Activated naive CD4-positive, alpha-beta T cell treated with anti-CD3 and anti-CD28 coated beads, Interleukin-2, amount 10 ng/mL, durations not matched to agents 7 days and 5 days (primary cell): ENCODE results near the gene SHISA5.
A peak's percentile ranks its signal among the peaks of the same experiment; 100 is the strongest.
"Not testable (repeated sequence)": the region's sequence is repeated elsewhere in the genome, so short reads cannot be mapped to it uniquely, and the experiment has no call there.

ENCODE experiments used
- CTCF ChIA-PET: fragments of 350-600 bp; sonication (Branson Sonifier 250); formaldehyde crosslinking; loops from one replicate; lab custom pipeline; 2021; ENCODE audit warnings: antibody characterized with exemption; lab: Charles Lee
- DNase-seq: peaks from one replicate; pipeline ENCODE4 v3.0.0-alpha.2; 2020
- H3K27ac Mint-ChIP-seq: one replicate; pipeline ENCODE4 v1.8.0; 2021; ENCODE audit warnings: mild to moderate bottlenecking, moderate library complexity, mixed read lengths
- H3K27me3 Mint-ChIP-seq: one replicate; pipeline ENCODE4 v1.8.0; 2021; ENCODE audit warnings: mild to moderate bottlenecking, mixed read lengths
- H3K36me3 Mint-ChIP-seq: one replicate; pipeline ENCODE4 v1.8.0; 2021; ENCODE audit warnings: mixed read lengths
- H3K4me1 Mint-ChIP-seq: one replicate; pipeline ENCODE4 v1.8.0; 2021; ENCODE audit warnings: mixed read lengths
- H3K4me3 Mint-ChIP-seq: one replicate; pipeline ENCODE4 v1.8.0; 2021; ENCODE audit warnings: mild to moderate bottlenecking, moderate library complexity, mixed read lengths
- H3K9me3 Mint-ChIP-seq: one replicate; pipeline ENCODE4 v1.8.0; 2021; ENCODE audit warnings: mixed read lengths

SHISA5 gene

GRCh38 chr3:48511551-48511950 lies 7.6 kb upstream of the SHISA5 start:
- peaks cover 33% of the 10 kb centered on the region for H3K27me3 Mint-ChIP-seq
- H3K4me3 Mint-ChIP-seq, result no peak overlapping the region
- H3K4me1 Mint-ChIP-seq, result peaks cover 68% of the 10 kb centered on the region
- CTCF ChIA-PET, result interaction anchor here (0.6 to 9.0 kb wide), 4 partner anchors 18 to 75 kb away, joined by 3 to 74 read pairs (median 8); no protein-coding TSS in a partner anchor
- no peaks in the 10 kb centered on the region for H3K9me3 Mint-ChIP-seq
- no peak for DNase-seq
- H3K27ac Mint-ChIP-seq, result no peak overlapping the region
- H3K36me3 Mint-ChIP-seq, result peaks cover 4% of the 10 kb centered on the region

GRCh38 chr3:48507256-48508061 lies 3.5 kb upstream of the SHISA5 start:
- CTCF ChIA-PET, result interaction anchor here (0.6 to 9.0 kb wide), 18 partner anchors 10 to 309 kb away, joined by 3 to 74 read pairs (median 6); partner anchors contain the start of gene CCDC51
- Mint-ChIP-seq H3K27ac (peak overlapping the region; percentile 87), H3K9me3 (no peaks in the 10 kb centered on the region), H3K27me3 (peaks cover 32% of the 10 kb centered on the region), H3K4me1 (peaks cover 64% of the 10 kb centered on the region), H3K4me3 (no peak overlapping the region), H3K36me3 (peaks cover 5% of the 10 kb centered on the region)
- DNase-seq, result peak; percentile 86

- Mint-ChIP-seq H3K36me3 (peaks cover 11% of the 10 kb centered on the region), H3K4me3 (no peak overlapping the region), H3K27ac (no peak overlapping the region), H3K9me3 (no peaks in the 10 kb centered on the region), H3K4me1 (peaks cover 67% of the 10 kb centered on the region), H3K27me3 (peaks cover 28% of the 10 kb centered on the region)
- no peak for DNase-seq
- CTCF ChIA-PET, result interaction anchor here (1.0 to 9.0 kb wide), 7 partner anchors 33 to 105 kb away, joined by 4 to 74 read pairs (median 25); a partner anchor contains a TSS
These were observed 2.1 kb upstream of the SHISA5 start for GRCh38 chr3:48505968-48506504.

GRCh38 chr3:48505146-48505545 lies 1.2 kb upstream of the SHISA5 start:
- DNase-seq, result no peak
- H3K36me3 Mint-ChIP-seq, result peaks cover 12% of the 10 kb centered on the region
- H3K4me3 Mint-ChIP-seq, result peak overlapping the region; percentile 64
- H3K9me3 Mint-ChIP-seq, result no peaks in the 10 kb centered on the region
- H3K27me3 Mint-ChIP-seq, result peaks cover 19% of the 10 kb centered on the region
- peak overlapping the region; percentile 64 for H3K27ac Mint-ChIP-seq
- H3K4me1 Mint-ChIP-seq, result peaks cover 73% of the 10 kb centered on the region
- CTCF ChIA-PET, result interaction anchor here (1.0 to 9.0 kb wide), 3 partner anchors 47 to 104 kb away, joined by 4 to 74 read pairs (median 5); no protein-coding TSS in a partner anchor

GRCh38 chr3:48503401-48504050 lies 448 bp downstream of the SHISA5 start:
- Mint-ChIP-seq H3K9me3 (no peaks in the 10 kb centered on the region), H3K4me1 (peaks cover 72% of the 10 kb centered on the region), H3K4me3 (peak overlapping the region; percentile 79), H3K27me3 (peaks cover 11% of the 10 kb centered on the region), H3K27ac (peak overlapping the region; percentile 60), H3K36me3 (peaks cover 20% of the 10 kb centered on the region)
- no peak for DNase-seq
- CTCF ChIA-PET, result interaction anchor here (9.0 kb wide), 1 partner anchor 67 kb away, joined by 74 read pairs; no protein-coding TSS in a partner anchor

GRCh38 chr3:48502728-48503168 lies 1.2 kb downstream of the SHISA5 start:
- CTCF ChIA-PET, result no interaction called here
- peaks cover 68% of the 10 kb centered on the region for H3K4me1 Mint-ChIP-seq

GRCh38 chr3:48502121-48502520 lies 1.9 kb downstream of the SHISA5 start:
- peaks cover 28% of the 10 kb centered on the region for H3K36me3 Mint-ChIP-seq
- peaks cover 2% of the 10 kb centered on the region for H3K9me3 Mint-ChIP-seq
- H3K4me3 Mint-ChIP-seq, result peak overlapping the region; percentile 79
- DNase-seq, result no peak
- peaks cover 62% of the 10 kb centered on the region for H3K4me1 Mint-ChIP-seq
- peaks cover 3% of the 10 kb centered on the region for H3K27me3 Mint-ChIP-seq
- H3K27ac Mint-ChIP-seq, result no peak overlapping the region
- CTCF ChIA-PET, result no interaction called here

More at GRCh38 chr3:48502728-48503168, 1.2 kb downstream of the SHISA5 start:
- Mint-ChIP-seq H3K27ac (no peak overlapping the region), H3K27me3 (peaks cover 5% of the 10 kb centered on the region), H3K9me3 (peaks cover 2% of the 10 kb centered on the region), H3K36me3 (peaks cover 26% of the 10 kb centered on the region), H3K4me3 (peak overlapping the region; percentile 79)
- DNase-seq, result no peak

GRCh38 chr3:48501196-48501595 lies 2.8 kb downstream of the SHISA5 start:
- H3K4me1 Mint-ChIP-seq, result peaks cover 53% of the 10 kb centered on the region

GRCh38 chr3:48500656-48501055 lies 3.3 kb downstream of the SHISA5 start:
- Mint-ChIP-seq H3K4me3 (no peak overlapping the region), H3K9me3 (peaks cover 2% of the 10 kb centered on the region), H3K4me1 (peaks cover 48% of the 10 kb centered on the region), H3K27ac (no peak overlapping the region), H3K27me3 (no peaks in the 10 kb centered on the region), H3K36me3 (peaks cover 28% of the 10 kb centered on the region)
- no peak for DNase-seq
- CTCF ChIA-PET, result no interaction called here

More at GRCh38 chr3:48501196-48501595, 2.8 kb downstream of the SHISA5 start:
- H3K27ac Mint-ChIP-seq, result no peak overlapping the region
- no peak overlapping the region for H3K4me3 Mint-ChIP-seq
- H3K36me3 Mint-ChIP-seq, result peaks cover 28% of the 10 kb centered on the region
- H3K27me3 Mint-ChIP-seq, result no peaks in the 10 kb centered on the region
- CTCF ChIA-PET, result no interaction called here
- no peak for DNase-seq
- H3K9me3 Mint-ChIP-seq, result peaks cover 2% of the 10 kb centered on the region

- no peaks in the 10 kb centered on the region for H3K27me3 Mint-ChIP-seq
- H3K36me3 Mint-ChIP-seq, result peaks cover 15% of the 10 kb centered on the region
- peaks cover 2% of the 10 kb centered on the region for H3K4me1 Mint-ChIP-seq
- DNase-seq, result no peak
- CTCF ChIA-PET, result no interaction called here
- peaks cover 1% of the 10 kb centered on the region for H3K9me3 Mint-ChIP-seq
- H3K27ac Mint-ChIP-seq, result no peak overlapping the region
- no peak overlapping the region for H3K4me3 Mint-ChIP-seq
These were observed 10.8 kb downstream of the SHISA5 start for GRCh38 chr3:48493203-48493501.

GRCh38 chr3:48492461-48493202 lies 11.3 kb downstream of the SHISA5 start:
- Mint-ChIP-seq H3K4me1 (no peaks in the 10 kb centered on the region), H3K4me3 (no peak overlapping the region), H3K27ac (peak overlapping the region; percentile 49), H3K27me3 (no peaks in the 10 kb centered on the region), H3K9me3 (no peaks in the 10 kb centered on the region), H3K36me3 (peaks cover 13% of the 10 kb centered on the region)
- DNase-seq, result no peak
- CTCF ChIA-PET, result no interaction called here

GRCh38 chr3:48486952-48487351 lies 17.0 kb downstream of the SHISA5 start:
- DNase-seq, result no peak
- no peak overlapping the region for H3K27ac Mint-ChIP-seq
- H3K36me3 Mint-ChIP-seq, result peaks cover 2% of the 10 kb centered on the region
- no peaks in the 10 kb centered on the region for H3K27me3 Mint-ChIP-seq
- H3K4me1 Mint-ChIP-seq, result no peaks in the 10 kb centered on the region
- H3K9me3 Mint-ChIP-seq, result no peaks in the 10 kb centered on the region
- CTCF ChIA-PET, result no interaction called here
- H3K4me3 Mint-ChIP-seq, result no peak overlapping the region

- not testable (repeated sequence) for H3K9me3 Mint-ChIP-seq, H3K36me3 Mint-ChIP-seq, H3K27me3 Mint-ChIP-seq, H3K27ac Mint-ChIP-seq, H3K4me3 Mint-ChIP-seq, DNase-seq
- CTCF ChIA-PET, result interaction anchor here (1.0 kb wide), 1 partner anchor 47 kb away, joined by 4 read pairs; no protein-coding TSS in a partner anchor
- peaks cover 26% of the 10 kb centered on the region for H3K4me1 Mint-ChIP-seq
These were observed 21.2 kb downstream of the SHISA5 start for GRCh38 chr3:48482822-48483221.

GRCh38 chr3:48480891-48481290 lies 23.1 kb downstream of the SHISA5 start:
- H3K27ac Mint-ChIP-seq, CTCF ChIA-PET, DNase-seq, H3K4me3 Mint-ChIP-seq, H3K27me3 Mint-ChIP-seq, H3K9me3 Mint-ChIP-seq: not testable (repeated sequence)
- Mint-ChIP-seq H3K36me3 (peaks cover 13% of the 10 kb centered on the region), H3K4me1 (peaks cover 43% of the 10 kb centered on the region)
